HG02870 (cell line): ENCODE data around the gene TMBIM1.
"Not testable (repeated sequence)": the region's sequence is repeated elsewhere in the genome, so short reads cannot be mapped to it uniquely, and the experiment has no call there.

Experiments
- ATAC-seq: cut with Tn5 transposase; IDR thresholded peaks from one replicate; pipeline ENCODE4 v1.9.1; 2021; ENCODE audit warnings: mild to moderate bottlenecking, moderate library complexity; ENCODE audit not compliant: unreplicated experiment

Gene TMBIM1

DNA sequence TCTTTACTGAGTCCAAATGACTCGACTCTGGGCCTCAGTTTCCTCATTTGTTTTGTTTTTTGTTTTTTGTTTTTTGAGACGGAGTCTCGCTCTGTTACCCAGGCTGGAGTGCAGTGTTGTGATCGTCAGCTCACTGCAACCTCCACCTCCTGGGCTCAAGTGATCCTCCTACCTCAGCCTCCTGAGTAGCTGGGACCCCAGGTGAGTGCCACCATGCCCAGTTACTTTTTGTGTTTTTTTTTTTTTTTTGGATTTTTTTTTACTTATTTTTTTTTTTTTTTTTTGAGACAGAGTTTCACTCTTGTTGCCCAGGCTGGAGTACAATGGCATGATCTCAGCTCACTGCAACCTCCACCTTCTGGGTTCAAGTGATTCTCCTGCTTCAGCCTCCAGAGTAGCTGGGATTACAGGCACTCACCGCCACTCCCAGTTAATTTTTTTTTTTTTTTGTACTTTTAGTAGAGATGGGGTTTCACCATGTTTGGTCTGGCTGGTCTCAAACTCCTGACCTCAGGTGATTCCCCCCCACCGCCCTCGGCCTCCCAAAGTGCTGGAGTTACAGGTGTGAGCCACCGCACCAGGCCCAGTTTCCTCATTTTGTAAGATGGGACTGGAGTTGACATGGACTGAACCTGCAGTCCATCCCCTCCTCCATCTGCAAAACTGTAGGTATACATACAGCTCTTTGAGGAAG is 18.9 kb downstream of the TMBIM1 start:
- not testable (repeated sequence) for ATAC-seq

DNA sequence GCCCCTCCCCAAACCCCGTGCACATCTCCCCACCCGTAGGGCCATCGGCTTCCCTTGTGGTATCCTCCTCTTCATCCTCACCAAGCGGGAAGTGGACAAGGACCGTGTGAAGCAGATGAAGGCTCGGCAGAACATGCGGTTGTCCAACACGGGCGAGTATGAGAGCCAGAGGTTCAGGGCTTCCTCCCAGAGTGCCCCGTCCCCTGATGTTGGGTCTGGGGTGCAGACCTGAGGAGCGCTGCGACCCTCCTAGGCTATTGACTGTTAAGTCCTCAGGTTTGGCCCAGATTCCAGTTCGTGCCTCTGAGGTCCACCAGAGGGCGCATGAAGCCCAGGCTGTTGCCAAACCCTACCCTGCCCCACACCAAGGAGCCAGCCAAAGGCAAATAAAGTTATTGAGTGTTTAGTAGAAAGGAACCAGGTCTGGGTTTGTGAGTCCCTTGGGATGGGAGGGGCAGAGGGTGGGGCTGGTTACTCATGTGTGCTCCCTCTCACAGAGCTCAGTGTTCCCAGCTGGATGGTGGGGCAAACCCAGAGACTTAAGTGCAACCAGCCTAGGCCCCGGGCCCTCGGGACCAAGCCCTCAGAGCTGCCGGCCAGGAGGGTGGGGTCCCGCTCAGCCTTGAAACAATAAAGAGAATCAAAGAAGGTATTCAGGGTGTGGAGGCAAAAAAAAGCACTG is 19.6 kb downstream of the TMBIM1 start:
- ATAC-seq = no peak

DNA sequence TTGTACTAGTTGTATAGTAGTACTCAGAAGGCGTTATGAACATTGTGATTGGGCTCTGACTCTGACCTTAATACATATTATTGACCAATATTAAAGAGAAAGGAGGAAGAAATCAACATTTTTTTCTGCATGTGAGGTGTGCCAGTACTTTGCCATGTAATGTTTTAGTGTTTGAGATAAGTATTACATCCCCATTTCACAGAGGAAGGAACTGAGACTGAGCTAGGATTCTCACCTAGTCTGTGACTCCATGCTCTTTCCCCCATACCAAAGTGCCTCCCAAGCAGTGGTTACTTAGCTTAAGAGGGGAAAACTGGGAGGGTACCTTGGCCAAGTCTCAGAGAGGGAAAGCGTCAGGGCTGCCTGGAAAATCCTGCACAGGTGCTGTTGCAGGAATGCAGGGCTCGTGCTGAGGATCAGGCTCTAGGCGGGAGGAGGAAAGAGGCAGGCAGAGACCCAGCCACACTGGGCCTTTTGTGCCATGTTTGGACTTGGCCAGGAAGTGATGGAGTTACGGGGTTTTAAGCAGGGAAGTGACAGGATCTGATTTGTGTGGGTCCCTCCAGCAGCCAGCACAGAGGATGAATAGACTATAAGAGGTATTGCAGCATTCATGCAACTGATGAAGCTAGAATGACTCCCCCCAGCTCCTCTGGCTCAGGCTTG is 20.3 kb downstream of the TMBIM1 start:
- ATAC-seq = no peak

DNA sequence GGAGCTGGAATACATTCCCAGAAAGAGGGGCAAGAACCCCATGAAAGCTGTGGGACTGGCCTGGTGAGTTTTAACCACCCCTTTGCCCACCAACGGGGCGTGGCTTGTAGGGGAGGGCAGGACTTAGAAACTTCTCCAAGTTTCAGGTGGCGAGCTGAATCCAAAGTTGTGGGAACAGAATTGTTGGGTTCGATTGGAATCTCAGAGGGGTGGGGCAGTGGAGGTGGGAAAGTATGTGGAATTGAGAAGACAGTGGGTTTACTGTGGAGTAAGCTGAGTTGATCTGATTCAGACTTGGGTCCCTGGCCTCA is 20.9 kb downstream of the TMBIM1 start:
- ATAC-seq = no peak

DNA sequence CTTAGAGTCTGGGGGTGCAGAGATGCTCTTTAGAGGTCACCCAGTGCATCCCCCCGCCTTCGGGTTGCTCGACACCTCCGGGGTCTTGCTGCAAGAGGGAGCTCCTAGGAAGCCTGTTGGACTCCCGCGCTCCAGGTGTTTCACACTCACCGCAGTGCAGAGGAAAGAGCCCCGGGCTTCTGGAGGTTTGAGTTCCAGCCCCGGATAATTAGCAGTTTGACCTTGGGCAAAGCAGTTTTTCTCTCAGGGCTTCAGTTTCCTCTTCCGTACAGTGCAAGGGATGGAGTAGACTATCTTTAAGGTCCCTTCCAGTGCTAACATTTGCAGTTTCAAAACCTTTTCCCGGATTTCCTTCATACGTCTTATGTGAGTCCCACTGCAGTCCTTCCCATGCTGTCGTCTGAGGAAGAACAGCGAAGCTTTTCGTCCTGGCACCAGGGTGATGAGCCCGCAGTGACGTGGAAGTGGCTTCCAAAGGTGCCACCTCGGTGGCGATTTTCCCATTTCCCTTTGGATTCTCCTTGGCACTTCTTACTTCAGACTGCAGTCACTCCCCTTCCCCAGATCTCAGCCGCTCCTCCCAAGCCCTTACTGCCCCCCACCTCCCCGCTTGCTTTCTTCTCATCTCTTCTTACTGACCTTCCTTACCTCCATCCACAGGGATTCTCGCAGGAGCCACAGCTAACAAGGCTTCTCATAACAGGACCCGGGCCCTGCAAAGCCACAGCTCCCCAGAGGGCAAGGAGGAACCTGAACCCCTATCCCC is 21.4 kb downstream of the TMBIM1 start:
- ATAC-seq = no peak

DNA sequence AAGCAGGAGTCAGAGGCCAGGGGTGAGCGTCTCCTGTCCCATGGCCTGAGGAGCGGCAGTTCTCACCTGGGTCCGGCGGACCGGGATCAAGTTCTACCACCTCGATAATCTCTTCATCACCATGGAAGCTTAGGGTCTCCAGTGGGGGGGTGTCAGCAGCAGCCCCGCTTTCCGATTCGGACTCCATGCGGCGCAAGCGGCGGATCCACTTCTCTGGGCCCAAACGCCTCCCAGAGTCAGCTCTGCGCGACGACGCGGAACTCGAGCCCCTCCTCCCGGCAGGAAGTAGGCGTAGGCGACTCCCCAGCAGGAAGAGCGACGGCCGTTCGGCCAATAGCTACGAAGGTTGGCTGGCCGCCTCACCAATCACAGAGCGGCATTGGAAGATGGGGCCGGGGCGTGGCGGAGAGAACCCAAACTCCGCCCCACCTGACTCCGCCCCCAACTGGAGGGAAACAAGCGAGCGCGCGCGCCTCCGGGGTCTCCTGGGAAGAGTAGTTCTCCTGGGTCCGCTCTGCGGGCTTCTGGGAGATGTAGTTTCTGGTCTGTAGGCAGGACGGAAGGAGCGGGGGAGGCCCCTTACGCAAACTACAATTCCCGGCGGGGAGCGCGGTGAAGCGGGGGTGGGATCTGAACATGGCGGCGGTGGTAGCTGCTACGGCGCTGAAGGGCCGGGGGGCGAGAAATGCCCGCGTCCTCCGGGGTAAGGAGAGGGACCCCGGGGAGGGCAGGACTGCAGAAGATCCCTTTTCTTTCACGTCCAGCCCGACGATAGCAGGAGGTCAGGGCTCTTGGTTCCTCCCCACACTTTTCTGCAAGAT is 22.2 kb downstream of the TMBIM1 start, which contains the start of the genes AAMP and PNKD:
Gene AAMP (minus strand): TSS at position 238 of the 821 bp plus-strand sequence. CDS start 51 bp downstream, at position 187.
Gene PNKD (plus strand): TSS at position 620 of the 821 bp plus-strand sequence. CDS start 17 bp downstream, at position 637.
- ATAC-seq = peak; percentile 86

DNA sequence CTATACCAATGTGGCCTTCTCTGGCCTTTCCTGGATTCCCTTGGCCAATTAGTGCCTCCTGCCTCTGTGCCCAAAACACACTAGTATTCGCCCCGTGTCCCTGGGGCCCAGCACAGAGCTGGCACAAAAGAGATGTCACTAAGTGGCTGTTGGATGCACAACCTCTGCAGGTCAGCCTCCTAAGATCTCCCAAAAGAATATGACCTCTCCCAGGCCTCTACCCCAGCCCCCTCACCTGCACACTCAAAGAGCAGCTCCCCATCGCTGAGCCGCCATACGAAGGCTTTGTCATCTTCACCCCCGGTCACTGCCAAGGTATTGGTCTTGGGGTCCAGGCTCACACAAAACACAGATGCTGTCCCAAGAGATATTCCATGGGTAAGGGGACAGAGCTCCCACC is 25.0 kb downstream of the TMBIM1 start:
- ATAC-seq = no peak

DNA sequence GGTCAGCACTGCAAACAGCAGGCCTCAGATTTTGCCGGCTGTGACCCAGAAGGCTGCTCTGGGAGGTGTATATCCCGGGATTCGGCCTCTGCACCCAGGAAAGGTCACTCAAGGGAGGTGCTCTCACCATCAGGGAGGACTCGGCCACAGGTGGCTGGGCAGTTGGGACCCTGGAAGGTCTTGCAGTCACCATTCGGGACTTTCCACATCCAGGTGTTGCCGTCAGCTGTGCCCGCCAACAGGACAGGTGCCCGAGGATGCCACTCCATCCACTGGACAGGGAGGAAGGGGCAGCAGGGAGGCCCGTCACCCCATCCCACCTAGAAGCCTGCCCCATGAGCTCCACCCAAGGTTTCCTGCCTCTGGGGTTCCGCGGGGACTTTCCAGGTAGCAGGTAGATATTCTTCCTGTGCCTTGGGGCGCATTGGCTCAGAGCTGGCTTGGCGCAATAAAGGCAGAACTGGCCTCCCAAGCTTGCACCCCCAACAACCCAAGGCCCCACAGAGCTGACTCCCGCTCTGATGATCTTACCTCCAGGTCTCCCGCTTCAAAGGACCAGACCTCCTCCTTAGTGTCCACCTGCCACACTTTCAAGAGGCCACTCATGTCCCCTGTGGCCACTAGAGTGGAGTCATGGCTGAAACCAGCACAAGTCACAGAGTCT is 25.9 kb downstream of the TMBIM1 start:
- no peak for ATAC-seq

DNA sequence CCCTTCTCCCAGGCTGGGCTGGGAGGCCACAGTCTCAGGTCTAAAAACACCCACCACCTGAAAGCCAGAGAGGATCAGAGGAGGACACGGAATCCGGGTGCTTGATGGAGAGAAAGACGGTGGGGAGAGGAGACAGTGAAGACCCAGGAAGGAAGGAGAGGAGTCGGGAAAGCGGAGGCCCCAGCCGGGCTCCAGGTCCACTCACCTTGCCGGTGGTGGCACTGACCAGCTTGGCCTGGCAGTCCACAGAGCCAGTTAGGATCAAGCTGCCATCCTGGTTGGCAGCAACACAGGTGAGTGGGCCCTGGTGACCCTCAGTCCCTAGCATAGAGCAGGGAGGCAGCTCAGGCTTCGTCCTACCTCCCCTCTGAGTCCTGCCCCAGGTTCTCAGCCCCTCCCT is 26.7 kb downstream of the TMBIM1 start:
- no peak for ATAC-seq

DNA sequence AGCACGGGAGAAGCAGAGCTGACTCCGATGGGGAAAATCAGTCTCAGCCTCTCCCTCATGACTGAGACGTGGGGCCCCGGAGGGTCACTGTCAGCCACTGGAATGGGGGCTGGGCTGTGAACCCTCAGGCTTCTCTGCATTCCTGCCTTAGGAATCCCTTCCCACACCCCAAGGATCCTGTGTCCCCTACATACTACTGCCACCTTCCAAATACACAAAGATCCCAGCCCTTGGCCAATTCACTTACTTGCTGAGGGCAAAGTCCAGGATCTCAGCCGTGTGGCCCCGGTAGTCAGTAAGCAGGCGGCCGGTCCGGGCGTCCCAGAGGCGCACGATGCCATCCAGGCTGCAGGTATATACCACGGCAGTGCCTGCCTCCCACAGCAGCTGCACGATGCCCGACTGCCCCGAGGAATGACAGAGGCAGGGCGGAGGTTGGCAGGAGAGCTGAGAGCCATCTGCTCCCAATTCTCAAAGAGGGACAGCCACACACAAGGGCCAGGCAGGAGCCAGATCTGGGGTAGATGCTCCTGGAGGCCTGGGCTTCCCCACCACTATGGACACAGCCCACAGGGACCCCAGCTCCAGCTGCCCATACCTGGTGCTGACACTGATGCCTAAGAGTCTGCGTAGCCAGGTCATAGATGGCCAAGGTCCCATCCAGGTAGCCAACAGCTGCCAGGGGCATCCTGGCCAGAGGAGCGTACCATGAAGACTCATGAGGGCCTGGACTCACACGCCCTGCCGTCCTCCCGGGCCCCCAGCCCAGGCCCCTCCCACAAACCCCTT is 27.3 kb downstream of the TMBIM1 start:
- ATAC-seq = no peak

DNA sequence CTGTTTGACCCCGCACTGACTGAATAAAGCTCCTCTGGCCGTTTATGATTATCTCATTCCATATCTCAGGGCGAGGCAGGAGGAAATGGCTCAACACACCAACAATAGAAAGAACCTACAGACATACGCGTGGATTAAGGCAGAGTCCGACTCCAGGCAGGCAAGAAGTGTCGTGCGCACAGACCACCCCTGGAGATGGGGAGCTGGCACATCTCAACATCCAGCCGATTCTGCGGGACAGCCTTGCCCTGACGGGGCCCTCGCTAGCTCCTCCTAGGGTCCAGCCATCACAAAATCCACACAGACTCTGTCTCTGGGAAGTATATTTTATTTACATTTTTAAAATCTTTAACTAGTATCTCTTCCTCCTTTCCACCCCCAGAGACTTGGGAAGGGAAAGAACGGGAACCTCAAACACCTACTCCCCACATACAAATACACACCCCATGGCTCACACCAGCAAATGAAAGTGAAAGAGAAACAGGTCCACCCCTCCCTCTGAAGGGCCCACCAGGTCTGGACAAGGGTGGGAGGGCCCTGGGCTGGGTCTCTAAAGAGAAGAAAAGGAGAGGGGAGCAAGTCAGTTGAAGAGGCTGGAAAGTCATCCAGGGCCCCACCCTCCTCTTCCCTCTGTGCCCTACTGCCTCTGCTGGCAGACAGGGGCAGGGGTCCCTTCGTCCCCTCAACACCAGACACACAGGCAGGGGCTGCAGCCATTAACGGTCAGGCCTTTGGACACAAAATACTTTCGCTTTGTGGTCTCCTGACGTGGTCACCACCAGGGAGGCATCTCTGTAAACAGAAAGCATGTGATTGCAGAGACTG is 28.3 kb downstream of the TMBIM1 start:
- ATAC-seq = no peak

DNA sequence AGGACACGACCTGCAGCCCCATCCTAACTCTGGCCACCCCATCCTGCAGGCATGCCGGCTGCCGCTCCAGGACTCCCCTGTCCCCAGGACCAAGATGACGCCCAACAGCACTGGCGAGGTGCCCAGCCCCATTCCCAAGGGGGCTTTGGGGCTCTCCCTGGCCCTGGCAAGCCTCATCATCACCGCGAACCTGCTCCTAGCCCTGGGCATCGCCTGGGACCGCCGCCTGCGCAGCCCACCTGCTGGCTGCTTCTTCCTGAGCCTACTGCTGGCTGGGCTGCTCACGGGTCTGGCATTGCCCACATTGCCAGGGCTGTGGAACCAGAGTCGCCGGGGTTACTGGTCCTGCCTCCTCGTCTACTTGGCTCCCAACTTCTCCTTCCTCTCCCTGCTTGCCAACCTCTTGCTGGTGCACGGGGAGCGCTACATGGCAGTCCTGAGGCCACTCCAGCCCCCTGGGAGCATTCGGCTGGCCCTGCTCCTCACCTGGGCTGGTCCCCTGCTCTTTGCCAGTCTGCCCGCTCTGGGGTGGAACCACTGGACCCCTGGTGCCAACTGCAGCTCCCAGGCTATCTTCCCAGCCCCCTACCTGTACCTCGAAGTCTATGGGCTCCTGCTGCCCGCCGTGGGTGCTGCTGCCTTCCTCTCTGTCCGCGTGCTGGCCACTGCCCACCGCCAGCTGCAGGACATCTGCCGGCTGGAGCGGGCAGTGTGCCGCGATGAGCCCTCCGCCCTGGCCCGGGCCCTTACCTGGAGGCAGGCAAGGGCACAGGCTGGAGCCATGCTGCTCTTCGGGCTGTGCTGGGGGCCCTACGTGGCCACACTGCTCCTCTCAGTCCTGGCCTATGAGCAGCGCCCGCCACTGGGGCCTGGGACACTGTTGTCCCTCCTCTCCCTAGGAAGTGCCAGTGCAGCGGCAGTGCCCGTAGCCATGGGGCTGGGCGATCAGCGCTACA is 29.4 kb downstream of the TMBIM1 start:
- ATAC-seq = no peak

DNA sequence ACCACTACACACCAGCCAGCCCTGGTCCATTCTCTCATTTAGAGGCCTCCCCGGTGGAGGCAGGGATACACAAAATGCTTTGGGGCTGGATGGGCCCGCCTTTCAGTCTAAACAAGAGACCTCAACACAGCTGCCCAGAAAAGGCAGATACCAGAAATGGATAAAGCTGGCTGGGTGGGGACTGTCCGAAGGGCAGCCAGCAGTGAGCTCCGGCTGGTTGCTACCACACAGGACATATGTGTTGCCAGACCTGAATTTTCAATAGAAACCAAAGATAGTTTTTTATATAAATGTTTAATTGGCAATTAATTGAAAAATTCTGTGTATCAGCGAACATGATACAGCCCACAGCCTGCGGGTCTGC is 30.1 kb downstream of the TMBIM1 start:
- no peak for ATAC-seq

DNA sequence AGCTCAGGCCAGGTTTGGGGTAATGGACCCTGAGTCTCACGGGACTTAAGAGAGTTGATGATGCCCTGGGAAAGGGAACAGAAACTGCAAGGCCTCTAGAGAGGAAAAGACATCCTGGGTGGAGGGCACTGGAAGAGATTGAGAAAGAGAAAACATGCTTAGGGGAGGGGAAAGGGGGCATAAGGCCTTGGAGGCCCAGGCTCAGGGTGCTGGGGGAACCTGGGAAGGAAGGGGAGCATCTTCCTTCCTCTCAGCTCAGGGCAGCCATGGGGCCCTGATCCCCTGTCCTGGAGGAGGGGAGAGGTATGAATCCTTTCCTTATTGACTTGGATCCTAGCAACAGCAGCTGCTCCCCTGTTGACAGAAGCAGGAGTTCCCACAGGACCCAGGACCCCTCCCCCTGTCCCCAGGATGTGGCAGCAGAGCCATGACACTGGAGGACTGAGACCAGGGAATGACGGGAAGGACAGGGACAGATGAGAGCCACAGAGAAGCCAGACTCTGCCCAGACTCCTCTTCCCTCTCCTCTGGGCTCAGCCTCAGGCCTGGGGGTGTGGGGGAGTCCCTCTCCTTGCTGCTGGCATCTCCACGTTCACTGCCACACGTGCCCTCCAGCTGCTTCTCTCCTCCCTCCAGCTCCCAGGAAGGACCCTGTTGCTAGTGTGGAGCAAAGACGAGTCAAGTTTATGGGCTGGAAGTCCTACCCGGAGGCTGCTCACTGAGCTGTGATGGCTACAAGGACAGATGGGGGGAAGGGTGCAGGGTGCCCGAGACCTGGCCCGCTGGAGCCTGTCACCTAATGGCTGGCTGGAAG is 30.7 kb downstream of the TMBIM1 start:
- ATAC-seq = no peak

DNA sequence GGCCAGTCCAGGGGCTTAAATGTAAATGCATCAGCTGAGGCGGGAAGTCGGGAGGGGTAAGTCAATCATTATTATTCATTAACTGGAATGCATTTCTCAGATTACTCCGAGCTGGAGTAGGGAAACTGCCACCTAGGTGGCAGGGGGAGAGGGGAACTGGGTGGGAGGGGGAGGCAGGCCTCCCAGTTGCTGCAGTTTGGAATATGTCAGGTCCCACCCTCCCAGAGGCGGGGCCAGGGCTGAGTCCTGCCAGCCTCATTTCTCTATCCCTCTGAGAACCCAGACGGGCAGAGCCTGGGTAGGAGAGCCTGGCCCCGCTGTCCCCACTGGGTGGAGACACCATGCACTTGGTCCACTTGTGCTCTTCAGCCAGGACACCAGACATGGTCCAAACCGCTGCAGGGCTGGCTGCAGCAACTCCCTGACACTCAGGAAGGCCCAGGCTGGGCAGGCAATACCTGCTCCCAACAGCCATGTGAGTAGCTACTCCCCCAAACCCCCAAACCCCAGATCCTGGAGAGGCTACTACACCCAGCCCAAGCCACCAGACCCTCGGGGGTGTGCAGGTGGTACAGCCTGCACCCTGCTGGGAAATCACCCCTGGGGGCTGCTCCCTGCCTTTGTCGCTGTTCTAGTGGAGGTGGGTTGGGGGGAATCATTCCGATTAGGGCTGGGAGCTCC is 31.4 kb downstream of the TMBIM1 start, which contains the start of gene GPBAR1:
Gene GPBAR1 (plus strand): TSS at position 274 of the 681 bp plus-strand sequence. CDS start 1,710 bp downstream, outside the sequence.
- no peak for ATAC-seq

DNA sequence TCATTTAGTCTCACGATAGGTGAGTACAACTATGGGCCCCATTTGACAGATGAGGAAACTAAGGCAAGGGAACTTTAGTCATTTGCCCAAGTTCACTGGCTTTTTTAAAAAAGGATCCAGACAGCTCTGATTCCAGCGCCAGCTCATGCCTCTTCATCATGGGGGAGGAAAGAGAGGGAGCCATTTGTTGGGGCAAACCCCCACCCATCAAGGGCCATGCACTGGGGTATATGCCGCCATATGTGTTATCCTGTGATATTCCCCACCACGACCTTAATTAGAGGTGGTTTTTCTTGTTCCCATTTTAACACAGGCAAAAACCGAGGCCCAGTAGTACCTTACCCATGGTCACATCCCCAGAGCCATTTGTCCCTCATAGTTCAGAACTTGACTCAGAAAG is 32.1 kb downstream of the TMBIM1 start:
- no peak for ATAC-seq
